ENCODE measurements around the gene DAAM1.

- TF ChIP-seq USF1 (IDR thresholded peaks at IDR 0.05; ENCODE audit: borderline replicate concordance, low read depth), result no peak
- TF ChIP-seq CTCF (IDR thresholded peaks at IDR 0.05), result no peak
- no peak for TF ChIP-seq POLR2AphosphoS5 (IDR thresholded peaks at IDR 0.05; ENCODE audit: low read depth, low read length)
- no peak for TF ChIP-seq SMC3 (IDR thresholded peaks at IDR 0.05; ENCODE audit: low read depth, low read length)
Measured at GRCh38 chr14:59272633-59273032, 84.2 kb downstream of the DAAM1 start.
